ENCODE measurements around the gene ZNF385A.

ZNF385A gene

GRCh38 chr12:54415221-54415929 lies 30.8 kb upstream of the ZNF385A start:
- DNase-seq: no peak

GRCh38 chr12:54413284-54414190 lies 29.0 kb upstream of the ZNF385A start:
- peak; percentile 79 for DNase-seq

DNA sequence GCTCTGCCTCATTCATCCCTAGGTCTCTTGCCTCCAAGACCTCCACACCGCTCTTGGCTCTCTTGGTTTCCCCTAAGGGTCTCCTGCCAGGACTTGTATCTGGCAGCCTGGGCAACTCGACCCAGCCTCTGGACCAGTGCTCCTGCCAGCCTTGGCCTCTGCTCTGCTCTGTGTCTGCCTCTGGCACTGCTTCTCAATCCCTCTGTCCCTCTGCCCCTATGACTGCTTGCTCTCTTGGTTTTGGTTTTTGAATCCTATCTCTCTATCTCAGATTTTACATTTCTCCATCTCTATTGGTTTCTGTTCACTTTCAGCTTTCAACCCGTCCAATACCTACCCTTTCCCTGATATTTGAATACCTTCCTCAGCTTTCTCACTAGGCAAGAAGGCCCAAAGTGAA lies 28.3 kb upstream of the ZNF385A start:
- DNase-seq: no peak

- no peak for DNase-seq
These were observed 27.8 kb upstream of the ZNF385A start for GRCh38 chr12:54412348-54412747.

GRCh38 chr12:54411391-54412241 lies 27.1 kb upstream of the ZNF385A start:
- peak; percentile 76 for DNase-seq

DNA sequence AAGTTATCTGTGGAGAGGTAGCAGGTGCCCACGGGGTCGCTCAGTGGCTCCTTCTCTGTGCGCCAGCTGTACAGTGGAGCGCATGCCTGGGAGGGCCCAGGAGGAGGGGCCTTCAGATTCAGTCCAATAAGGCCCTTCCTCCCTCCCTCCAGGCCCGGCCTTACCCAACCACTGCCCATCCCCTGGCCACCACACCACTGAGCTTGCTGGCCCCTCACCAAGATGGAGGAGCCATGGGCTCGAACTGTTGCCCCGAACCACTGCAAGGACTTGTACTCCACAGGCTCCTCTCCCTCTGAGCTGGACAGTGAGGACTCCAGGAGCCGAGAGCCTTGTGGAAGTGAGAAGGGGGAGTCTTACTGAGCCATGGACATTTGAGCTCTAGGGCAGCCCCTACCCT lies 24.7 kb upstream of the ZNF385A start:
- no peak for DNase-seq

GRCh38 chr12:54407183-54407905 lies 22.8 kb upstream of the ZNF385A start:
- DNase-seq: no peak

DNA sequence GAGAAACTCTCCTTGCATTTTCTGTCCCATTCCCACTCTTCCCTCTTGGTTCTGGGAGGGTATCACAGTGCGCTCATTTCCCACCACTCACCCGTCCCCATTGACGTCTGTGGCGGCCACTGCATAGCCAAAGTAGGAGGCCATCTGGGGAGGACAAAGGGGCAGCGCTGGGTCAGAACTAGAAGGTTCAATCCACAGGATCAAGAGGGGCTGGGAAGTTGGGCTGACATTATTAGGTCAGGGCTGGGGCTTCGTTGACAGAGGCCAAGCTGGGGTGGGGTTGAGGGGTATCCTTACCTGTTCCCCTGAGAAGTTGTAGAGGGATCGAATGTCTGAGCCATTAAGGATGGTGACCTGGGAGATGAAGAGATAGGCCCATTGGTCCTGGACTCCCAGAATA lies 21.0 kb upstream of the ZNF385A start:
- DNase-seq: no peak

- no peak for DNase-seq
These were observed 20.6 kb upstream of the ZNF385A start for GRCh38 chr12:54405106-54405505.

DNA sequence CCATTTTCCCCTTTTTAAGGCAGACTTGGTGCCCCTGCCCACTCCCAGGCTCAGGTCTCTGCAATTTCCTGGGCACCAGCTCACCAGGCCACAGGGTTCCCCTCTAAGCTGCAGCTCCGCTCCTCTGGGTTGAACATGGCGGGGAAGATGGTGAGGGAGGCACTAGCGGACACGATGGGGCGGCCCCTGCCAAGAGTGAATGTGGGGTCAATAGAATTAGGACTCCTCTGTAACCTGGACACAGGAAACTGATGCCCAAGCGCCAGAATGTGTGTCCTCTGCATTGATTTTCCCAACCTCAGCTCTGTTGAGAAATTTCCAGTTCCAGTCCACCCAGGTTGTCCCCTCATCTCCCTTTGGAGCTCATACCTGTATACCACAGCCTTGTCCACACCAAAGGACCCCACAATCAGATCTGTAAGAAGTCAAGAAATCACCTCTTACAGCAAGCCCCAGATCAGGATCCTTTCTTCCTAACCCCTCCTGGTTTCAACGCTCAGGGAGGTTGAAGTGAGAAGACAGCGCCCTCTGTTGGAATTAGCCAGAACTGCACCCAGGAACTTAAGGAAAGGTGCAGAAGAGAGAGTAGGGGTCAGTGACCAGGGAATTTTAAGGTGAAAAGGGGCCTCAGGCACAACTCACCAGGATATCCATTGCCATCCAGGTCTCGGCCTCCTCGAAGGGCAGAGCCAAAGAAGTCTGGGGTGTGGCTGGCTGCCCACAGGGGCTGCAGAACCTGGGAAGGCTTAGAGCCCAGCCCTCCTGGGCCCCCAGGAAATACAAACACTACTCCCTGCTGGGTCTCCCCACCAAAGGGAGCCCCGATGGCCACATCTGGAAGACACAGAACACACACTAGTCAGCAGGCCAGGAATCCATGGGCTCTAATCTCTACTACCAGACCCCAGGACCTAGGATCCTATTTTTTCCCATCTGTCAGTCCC lies 19.8 kb upstream of the ZNF385A start:
- peak; percentile 86 for DNase-seq

DNA sequence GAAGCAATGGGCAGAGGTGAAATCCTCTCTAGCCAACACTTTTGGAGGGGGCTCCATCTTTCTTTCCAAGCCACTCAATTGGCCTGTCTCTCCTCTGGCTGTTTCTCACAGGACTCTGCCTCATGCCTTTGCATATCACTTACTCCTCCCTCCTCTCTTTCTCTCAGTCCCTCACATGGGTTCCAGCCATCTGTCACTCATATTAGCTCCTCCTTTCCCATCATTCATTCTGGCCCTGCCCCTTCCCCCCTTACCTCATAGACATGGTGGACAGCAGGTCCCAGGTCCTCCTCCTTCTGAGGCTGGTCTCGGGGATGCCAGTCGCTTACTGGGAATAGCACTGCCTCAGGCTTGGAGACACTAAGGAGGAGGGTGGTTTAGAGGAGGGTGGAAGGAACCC lies 16.6 kb upstream of the ZNF385A start:
- no peak for DNase-seq

DNA sequence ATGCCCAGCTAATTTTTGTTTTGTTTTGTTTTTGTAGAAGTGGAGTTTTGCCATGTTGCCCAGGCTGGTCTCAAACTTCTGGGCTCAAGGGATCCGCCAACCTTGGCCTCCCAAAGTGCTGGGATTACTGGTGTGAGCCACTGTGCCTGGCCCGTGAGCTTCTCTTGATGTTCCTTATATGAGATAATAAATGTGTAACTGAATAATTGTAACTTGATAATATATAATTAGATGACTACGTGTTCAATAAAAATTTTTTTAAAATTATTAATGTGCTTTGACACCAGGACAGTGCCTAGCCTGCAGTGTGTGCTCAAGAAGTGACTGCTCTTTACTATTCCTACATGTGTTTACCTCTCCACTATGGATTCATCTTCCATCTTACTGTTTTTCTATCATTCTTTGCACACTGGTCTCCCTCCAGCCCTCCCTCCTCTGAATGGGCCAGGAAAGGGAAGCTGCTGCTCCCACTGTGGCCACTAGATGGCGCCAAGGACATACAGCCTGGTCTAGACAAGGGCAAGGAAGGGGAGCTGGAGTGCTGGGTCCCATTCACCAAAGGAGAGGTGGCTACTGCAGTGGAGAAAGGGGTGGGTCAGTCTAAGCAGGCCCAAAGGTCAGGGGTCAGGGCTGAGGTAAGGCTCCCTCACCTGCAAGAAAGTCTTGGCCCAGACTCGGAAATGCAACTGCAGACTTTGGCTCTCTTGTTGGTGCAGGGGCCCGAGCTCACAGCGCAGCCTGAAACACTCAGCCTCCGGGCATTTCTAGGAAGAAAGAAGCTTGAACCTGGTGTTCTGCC lies 14.7 kb upstream of the ZNF385A start:
- peak; percentile 94 for DNase-seq

DNA sequence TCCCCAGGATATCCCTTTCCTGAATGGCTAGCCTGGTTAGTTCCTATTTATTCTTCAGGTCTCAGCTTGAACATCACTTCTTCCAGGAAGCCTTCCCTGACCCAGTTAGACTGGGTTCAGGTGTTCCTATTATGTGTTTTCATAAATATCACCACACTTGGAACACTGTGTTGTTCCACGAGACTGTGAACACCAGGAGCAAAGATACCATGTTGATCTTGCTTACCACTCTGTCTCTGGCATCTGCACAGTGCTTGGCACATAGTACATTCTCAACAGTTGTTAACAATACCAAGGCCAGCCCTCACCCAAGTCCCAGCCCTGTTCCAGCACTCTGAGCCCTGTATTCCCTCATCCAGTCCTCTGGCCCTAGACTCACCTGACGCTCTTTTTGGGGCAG lies 13.7 kb upstream of the ZNF385A start:
- DNase-seq: no peak

DNA sequence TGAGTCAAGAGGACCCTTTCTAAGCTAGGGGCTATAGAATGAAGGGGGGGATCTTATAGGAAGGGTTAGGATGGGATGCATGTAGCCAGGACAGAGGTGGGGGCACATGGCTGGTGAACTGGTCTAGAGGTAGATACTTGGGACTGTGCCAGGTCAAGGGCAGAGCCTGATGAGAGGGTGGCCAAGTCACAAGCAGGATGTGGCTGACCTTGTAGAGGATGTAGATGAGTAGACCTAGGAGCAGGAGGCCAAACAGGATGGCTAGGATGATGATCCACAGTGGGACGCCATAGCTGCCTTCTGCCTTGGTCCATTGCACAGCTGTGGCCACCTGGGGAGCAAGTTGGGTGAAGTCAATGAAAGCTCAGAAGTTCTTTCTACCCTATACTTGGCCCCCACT lies 12.6 kb upstream of the ZNF385A start:
- DNase-seq: no peak

DNA sequence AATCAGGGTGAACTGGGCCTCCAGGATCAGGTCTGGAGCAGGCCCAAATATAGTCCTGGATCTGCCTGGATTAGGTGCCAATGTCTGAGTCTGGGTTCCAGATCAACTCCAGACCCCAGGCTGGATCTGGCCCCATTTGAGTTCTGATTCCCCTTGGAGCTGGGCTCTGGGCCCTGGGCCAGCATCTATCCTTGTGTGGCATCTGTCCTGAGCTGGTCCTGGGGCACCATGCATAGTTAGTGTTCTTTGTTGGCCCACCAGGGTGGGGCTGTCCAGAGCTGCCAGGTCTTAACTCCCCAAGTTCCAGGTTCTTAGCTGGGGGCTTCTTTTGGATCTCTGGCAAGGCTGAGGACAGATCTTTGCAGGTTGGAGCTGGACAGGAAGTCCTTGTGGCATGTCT lies 11.0 kb upstream of the ZNF385A start:
- DNase-seq: no peak

DNA sequence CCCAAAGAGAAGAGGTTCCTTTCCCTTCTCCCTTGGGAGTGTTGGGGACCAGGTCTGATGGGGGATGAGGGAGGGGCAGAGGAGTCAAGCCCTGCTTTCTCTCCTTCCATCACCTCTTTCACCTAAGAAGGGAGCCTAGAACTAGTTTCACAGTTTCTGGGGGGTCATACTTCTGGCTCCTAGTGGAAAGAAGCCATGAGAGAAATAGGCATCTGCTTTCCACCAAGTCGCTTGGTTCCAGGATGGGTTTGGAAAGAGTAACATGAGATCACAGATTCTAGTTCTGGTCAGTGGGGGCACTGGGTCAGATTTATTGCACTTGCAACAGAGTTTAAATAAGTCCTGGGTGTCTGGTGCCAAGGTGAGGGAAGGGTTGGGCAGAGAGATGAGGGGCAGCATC lies 10.5 kb upstream of the ZNF385A start:
- no peak for DNase-seq

DNA sequence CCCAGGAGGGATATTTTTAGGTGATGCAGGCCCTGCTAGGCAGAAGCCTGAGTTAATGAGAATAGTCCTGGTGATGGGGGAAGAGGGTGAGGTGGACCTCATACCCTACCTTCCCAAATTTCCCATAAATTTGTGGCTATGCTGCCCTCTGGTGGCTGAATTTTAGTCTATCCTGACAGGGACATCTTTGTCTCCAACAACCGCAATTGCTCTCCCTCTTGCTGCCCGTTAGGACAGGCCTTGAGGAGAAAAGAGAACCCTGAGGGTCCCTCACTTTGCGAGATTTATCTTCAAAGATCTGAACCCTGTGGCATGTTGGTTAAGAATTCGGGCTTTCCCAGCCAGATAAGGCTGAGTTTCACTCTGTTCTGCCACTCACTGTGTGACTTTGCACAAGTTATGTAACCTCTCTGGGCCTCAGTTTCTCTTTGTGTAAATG lies 9.8 kb upstream of the ZNF385A start:
- DNase-seq: peak; percentile 77

- DNase-seq: no peak
These were observed 9.2 kb upstream of the ZNF385A start for GRCh38 chr12:54393743-54394142.

GRCh38 chr12:54393207-54393609 lies 8.7 kb upstream of the ZNF385A start:
- no peak for DNase-seq

DNA sequence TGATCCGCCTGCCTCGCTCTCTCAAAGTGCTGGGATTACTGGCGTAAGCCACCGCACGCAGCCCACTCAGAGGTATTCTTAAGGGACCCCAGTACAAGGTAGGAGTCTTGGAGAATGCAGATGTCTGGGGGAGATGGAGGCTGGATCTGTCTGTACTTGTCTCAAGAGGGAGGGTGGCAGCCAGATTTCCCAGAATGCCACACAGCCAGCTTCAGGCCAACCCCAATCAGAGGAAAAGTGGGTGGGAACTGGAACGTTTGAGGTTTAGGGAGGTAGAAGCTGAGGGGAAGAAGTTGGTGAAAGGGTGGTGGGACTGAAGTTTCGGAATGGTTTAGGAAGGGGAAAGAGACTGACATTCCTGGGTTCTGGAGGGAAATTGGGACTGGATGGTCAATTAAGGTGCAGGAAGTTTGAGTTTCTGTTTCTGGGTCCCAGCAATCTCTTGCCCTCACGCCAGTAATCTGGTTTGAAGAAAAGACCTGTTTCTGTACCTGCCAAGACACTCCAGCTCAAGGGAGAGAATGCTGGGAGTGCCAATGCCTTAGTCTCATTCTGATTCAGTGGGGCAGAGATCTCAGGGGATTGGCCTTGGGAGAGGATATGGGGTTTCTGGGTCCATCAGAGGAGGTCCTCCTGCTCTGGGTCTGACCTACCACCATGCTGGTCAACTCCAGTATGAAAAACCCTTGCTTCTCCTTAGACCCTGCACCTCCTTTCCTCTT lies 8.1 kb upstream of the ZNF385A start:
- DNase-seq: no peak

Data from stimulated activated CD8-positive, alpha-beta memory T cell treated with anti-CD3 and anti-CD28 coated beads, Interleukin-4, amount 100 ng/mL, for 48 hours (primary cell).